Nephron (organoid): ENCODE results near the gene FKTN.
"Not testable (repeated sequence)": the region's sequence is repeated elsewhere in the genome, so short reads cannot be mapped to it uniquely, and the experiment has no call there.

Experiments
- H3K27ac Mint-ChIP-seq, 3 experiments: 2 replicates each; pipeline ENCODE4 v1.8.0; 2020; ENCODE audit warnings: mixed read lengths in 3 of 3, mild to moderate bottlenecking in 2 of 3, moderate library complexity in 1 of 3
- H3K27me3 Mint-ChIP-seq: 2 replicates; pipeline ENCODE4 v1.8.0; 2021; ENCODE audit warnings: low read depth, mild to moderate bottlenecking, moderate library complexity, mixed read lengths
- H3K36me3 Mint-ChIP-seq: 2 replicates; pipeline ENCODE4 v1.8.0; 2020; ENCODE audit warnings: low read depth, mixed read lengths
- H3K4me1 Mint-ChIP-seq: 2 replicates; pipeline ENCODE4 v1.8.0; 2020; ENCODE audit warnings: mixed read lengths
- H3K4me3 Mint-ChIP-seq, 3 experiments: 2 replicates each; pipeline ENCODE4 v1.8.0; 2020; ENCODE audit warnings: mild to moderate bottlenecking in 3 of 3, mixed read lengths in 3 of 3, moderate library complexity in 2 of 3
- H3K9me3 Mint-ChIP-seq: 2 replicates; pipeline ENCODE4 v1.8.0; 2020; ENCODE audit warnings: mixed read lengths
- TF ChIP-seq, protein P1 (sequence below), 3 experiments: fragments of 200-600 bp; sonication (generic); IDR thresholded peaks; one replicate each; pipeline ENCODE4 v1.5.0; 2021; ENCODE audit warnings: antibody characterized with exemption in 3 of 3; ENCODE audit not compliant: unreplicated experiment in 3 of 3

The FKTN gene

GRCh38 chr9:105572455-105572854 is 14.5 kb downstream of the FKTN start:
- Mint-ChIP-seq H3K9me3 (peaks cover 39% of the 10 kb centered on the region), H3K4me1 (no peaks in the 10 kb centered on the region), H3K27me3 (no peaks in the 10 kb centered on the region), H3K36me3 (peaks cover 59% of the 10 kb centered on the region), H3K4me3 (no peak overlapping the region), H3K27ac (no peak overlapping the region)
- TF ChIP-seq, protein P1, sequence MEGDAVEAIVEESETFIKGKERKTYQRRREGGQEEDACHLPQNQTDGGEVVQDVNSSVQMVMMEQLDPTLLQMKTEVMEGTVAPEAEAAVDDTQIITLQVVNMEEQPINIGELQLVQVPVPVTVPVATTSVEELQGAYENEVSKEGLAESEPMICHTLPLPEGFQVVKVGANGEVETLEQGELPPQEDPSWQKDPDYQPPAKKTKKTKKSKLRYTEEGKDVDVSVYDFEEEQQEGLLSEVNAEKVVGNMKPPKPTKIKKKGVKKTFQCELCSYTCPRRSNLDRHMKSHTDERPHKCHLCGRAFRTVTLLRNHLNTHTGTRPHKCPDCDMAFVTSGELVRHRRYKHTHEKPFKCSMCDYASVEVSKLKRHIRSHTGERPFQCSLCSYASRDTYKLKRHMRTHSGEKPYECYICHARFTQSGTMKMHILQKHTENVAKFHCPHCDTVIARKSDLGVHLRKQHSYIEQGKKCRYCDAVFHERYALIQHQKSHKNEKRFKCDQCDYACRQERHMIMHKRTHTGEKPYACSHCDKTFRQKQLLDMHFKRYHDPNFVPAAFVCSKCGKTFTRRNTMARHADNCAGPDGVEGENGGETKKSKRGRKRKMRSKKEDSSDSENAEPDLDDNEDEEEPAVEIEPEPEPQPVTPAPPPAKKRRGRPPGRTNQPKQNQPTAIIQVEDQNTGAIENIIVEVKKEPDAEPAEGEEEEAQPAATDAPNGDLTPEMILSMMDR (IDR thresholded peaks at IDR 0.05; ENCODE audit: unreplicated experiment in 3 of 3): no peak

DNA sequence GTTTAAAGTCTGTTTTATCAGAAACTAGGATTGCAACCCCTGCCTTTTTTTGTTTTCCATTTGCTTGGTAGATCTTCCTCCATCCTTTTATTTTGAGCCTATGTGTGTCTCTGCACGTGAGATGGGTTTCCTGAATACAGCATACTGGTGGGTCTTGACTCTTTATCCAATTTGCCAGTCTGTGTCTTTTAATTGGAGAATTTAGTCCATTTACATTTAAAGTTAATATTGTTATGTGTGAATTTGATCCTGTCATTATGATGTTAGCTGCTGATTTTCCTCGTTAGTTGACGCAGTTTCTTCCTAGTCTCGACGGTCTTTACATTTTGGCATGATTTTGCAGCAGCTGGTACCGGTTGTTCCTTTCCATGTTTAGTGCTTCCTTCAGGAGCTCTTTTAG is 22.0 kb downstream of the FKTN start:
- H3K27ac Mint-ChIP-seq: not testable (repeated sequence)

DNA sequence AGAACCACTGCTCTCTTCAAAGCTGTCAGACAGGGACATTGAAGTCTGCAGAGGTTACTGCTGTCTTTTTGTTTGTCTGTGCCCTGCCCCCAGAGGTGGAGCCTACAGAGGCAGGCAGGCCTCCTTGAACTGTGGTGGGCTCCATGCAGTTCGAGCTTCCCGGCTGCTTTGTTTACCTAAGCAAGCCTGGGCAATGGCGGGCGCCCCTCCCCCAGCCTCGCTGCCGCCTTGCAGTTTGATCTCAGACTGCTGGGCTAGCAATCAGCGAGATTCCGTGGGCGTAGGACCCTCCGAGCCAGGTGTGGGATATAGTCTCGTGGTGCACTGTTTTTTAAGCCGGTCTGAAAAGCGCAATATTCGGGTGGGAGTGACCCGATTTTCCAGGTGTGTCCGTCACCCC is 23.6 kb downstream of the FKTN start:
- Mint-ChIP-seq H3K36me3 (peaks cover 26% of the 10 kb centered on the region), H3K9me3 (peaks cover 11% of the 10 kb centered on the region)
- not testable (repeated sequence) for H3K4me3 Mint-ChIP-seq, H3K27ac Mint-ChIP-seq, H3K27me3 Mint-ChIP-seq, H3K4me1 Mint-ChIP-seq

More for the DNA sequence above, 22.0 kb downstream of the FKTN start:
- peaks cover 18% of the 10 kb centered on the region for H3K9me3 Mint-ChIP-seq
- H3K27me3 Mint-ChIP-seq, H3K4me1 Mint-ChIP-seq, H3K4me3 Mint-ChIP-seq: not testable (repeated sequence)
- H3K36me3 Mint-ChIP-seq: peaks cover 39% of the 10 kb centered on the region

- no peaks in the 10 kb centered on the region for H3K27me3 Mint-ChIP-seq
- no peak overlapping the region for H3K27ac Mint-ChIP-seq
- H3K36me3 Mint-ChIP-seq: peaks cover 16% of the 10 kb centered on the region
- TF ChIP-seq, protein P1 (IDR thresholded peaks at IDR 0.05; ENCODE audit: unreplicated experiment in 3 of 3): no peak
- no peaks in the 10 kb centered on the region for H3K4me1 Mint-ChIP-seq
- peaks cover 20% of the 10 kb centered on the region for H3K9me3 Mint-ChIP-seq
- no peak overlapping the region for H3K4me3 Mint-ChIP-seq
Measured at GRCh38 chr9:105593145-105593544, 35.2 kb downstream of the FKTN start.

DNA sequence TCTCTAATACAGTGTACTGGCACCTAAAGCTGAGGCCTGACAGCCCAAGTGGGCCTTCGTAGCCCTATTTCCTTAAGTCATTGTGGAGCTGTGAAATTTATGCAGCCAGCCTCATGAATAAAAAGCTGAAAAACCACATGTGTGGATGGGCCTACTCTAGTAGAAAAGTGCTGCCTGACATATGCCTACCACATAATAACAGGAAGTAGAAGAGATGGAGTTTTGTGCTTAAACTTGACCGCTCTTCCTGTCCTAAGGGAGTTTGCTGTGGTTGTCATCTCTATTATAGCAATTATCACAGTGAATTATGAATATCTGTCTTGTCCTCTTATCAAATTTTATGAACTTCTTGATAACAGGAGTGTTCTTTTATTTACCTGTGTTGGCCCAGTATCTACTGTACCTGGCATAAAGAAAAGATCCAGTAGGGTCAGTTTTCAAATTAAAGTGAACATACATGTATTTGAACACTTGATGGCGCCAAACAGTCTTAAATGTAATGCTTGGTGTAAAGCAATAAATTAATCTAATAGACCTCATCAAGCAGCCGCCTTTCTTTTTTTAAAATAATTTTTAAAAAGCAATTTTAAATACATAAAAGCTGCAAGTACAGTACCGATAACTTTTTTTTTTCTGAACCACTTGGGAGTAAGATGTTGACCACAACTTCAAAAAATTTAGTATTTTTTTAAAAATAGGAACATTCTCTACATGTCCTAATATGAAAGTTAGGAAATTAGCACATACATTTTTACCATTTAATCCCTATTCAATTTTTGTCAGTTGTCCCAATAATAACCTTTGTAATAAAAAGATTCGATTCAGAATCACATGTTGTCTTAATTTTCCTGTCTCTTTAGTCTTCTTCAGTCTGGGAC is 51.0 kb downstream of the FKTN start:
- H3K27me3 Mint-ChIP-seq: no peaks in the 10 kb centered on the region
- no peaks in the 10 kb centered on the region for H3K9me3 Mint-ChIP-seq
- TF ChIP-seq, protein P1 (IDR thresholded peaks at IDR 0.05; ENCODE audit: unreplicated experiment in 3 of 3): peak; percentile 52 to 76 (median 68)
- no peak overlapping the region for H3K4me3 Mint-ChIP-seq
- peaks cover 19% of the 10 kb centered on the region for H3K36me3 Mint-ChIP-seq
- no peak overlapping the region for H3K27ac Mint-ChIP-seq
- H3K4me1 Mint-ChIP-seq: no peaks in the 10 kb centered on the region

DNA sequence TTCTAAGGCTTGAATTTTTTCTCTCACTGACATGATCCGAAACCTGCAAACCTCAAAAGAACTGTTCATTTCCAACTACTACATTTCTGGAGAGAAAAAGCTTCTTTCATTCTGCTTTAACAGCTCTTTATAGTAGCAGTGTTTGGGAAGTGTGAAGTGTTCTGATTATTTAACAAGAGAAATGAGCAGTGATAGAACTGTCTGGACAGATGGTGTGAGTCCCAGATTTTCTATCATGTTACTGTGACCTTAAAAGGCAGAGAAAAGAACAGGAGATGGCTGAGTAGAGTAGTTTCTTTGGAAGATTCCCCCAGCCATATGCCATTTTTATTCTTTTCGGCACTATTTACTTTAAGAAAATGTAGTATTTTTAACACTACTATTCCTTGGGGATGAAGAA is 63.1 kb downstream of the FKTN start:
- Mint-ChIP-seq H3K4me3 (no peak overlapping the region), H3K4me1 (no peaks in the 10 kb centered on the region), H3K27ac (no peak overlapping the region), H3K9me3 (no peaks in the 10 kb centered on the region), H3K36me3 (peaks cover 4% of the 10 kb centered on the region), H3K27me3 (no peaks in the 10 kb centered on the region)
- TF ChIP-seq, protein P1 (IDR thresholded peaks at IDR 0.05; ENCODE audit: unreplicated experiment in 3 of 3): no peak

DNA sequence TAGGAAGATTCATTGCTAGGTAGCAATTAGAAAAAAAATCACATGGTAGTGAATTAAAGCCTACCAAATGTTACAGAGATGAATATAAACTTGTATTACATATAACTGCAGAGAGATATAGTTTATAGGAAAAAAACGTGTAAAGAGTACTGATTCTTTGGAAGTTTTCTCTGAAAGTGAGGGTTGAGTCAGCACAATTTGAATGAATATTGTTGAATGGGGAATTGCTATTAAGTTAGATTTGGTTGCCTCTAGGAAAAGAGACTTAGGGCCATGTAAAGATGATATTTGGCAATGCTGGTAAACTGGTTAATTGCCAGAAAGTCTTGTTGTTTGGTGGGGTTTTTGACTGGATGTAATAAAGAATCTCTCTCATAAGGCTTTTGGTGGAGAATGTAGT is 67.2 kb downstream of the FKTN start:
- no peak overlapping the region for H3K27ac Mint-ChIP-seq
- H3K4me1 Mint-ChIP-seq: no peaks in the 10 kb centered on the region
- H3K36me3 Mint-ChIP-seq: peaks cover 18% of the 10 kb centered on the region
- no peaks in the 10 kb centered on the region for H3K27me3 Mint-ChIP-seq
- TF ChIP-seq, protein P1 (IDR thresholded peaks at IDR 0.05; ENCODE audit: unreplicated experiment in 3 of 3): no peak
- H3K4me3 Mint-ChIP-seq: no peak overlapping the region
- H3K9me3 Mint-ChIP-seq: no peaks in the 10 kb centered on the region
